ENCODE results near the gene PRR15. TPM values are rescaled to one million over a fixed set of nuclear protein-coding genes. Genes with fewer than 3 reads are reported as not detected.

The PRR15 gene
- total RNA-seq, 1 donor from 2014 or later, result not detected

DNA sequence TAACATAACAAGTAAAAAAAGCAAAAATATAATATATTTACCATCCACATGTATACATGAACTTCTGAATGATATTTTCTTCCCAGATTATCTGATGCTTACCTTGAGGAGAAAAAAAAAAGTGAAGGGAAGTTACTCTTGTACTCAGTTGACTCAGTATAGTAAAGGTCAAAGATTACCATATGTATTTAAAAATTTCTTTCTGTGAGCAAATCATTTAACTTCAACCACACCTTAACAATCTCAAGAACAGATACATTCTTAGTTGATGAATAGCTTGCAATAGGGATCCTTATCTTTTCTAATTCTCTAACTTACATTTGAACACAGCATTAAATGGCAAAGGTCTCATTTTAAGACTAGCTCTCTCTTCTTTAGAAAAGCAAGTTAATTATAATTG, 29.8 kb downstream of the PRR15 start:
- no peak overlapping the region for H3K27ac Mint-ChIP-seq (ENCODE audit: unreplicated experiment)

DNA sequence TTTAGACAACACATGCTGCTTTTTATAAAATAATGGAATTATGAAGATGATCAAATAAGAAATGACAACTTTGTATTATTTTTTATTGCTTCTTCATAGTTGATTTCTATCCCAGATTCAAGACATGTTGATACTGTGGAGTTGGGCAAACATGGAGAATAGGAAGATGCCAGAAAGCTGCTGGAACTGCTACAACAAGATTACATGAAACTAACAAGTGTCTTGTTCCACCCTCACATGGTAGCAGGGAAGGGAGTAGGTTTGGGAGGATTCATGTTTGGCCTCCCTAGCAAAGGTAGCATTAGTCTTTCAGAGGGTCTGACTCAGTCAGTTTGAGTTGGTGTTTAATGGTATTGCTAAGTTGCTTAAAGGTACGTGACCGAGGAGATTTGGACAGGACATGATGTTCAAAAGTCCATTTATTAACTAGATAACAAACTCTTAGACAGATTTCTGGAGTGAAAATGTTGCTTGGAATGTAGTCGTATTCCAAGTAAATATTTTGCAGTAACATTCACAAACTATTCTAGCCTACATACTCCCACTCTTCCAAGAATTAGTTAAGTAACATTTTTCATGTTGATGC, 33.1 kb downstream of the PRR15 start:
- no peak for DNase-seq
- Mint-ChIP-seq H3K9me3 (ENCODE audit: unreplicated experiment) (no peaks in the 10 kb centered on the region), H3K4me1 (ENCODE audit: low read depth, unreplicated experiment) (no peaks in the 10 kb centered on the region), H3K36me3 (ENCODE audit: unreplicated experiment) (no peaks in the 10 kb centered on the region), H3K4me3 (ENCODE audit: unreplicated experiment) (no peak overlapping the region), H3K27me3 (ENCODE audit: unreplicated experiment) (no peaks in the 10 kb centered on the region), H3K27ac (ENCODE audit: unreplicated experiment) (no peak overlapping the region)
- TF ChIP-seq, protein P1, sequence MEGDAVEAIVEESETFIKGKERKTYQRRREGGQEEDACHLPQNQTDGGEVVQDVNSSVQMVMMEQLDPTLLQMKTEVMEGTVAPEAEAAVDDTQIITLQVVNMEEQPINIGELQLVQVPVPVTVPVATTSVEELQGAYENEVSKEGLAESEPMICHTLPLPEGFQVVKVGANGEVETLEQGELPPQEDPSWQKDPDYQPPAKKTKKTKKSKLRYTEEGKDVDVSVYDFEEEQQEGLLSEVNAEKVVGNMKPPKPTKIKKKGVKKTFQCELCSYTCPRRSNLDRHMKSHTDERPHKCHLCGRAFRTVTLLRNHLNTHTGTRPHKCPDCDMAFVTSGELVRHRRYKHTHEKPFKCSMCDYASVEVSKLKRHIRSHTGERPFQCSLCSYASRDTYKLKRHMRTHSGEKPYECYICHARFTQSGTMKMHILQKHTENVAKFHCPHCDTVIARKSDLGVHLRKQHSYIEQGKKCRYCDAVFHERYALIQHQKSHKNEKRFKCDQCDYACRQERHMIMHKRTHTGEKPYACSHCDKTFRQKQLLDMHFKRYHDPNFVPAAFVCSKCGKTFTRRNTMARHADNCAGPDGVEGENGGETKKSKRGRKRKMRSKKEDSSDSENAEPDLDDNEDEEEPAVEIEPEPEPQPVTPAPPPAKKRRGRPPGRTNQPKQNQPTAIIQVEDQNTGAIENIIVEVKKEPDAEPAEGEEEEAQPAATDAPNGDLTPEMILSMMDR (IDR thresholded peaks at IDR 0.05; ENCODE audit: partially characterized antibody, unreplicated experiment), result no peak

More for the DNA sequence above, 29.8 kb downstream of the PRR15 start:
- H3K4me1 Mint-ChIP-seq (ENCODE audit: low read depth, unreplicated experiment), result no peaks in the 10 kb centered on the region
- H3K9me3 Mint-ChIP-seq (ENCODE audit: unreplicated experiment), result no peaks in the 10 kb centered on the region
- no peak for DNase-seq
- H3K36me3 Mint-ChIP-seq (ENCODE audit: unreplicated experiment), result no peaks in the 10 kb centered on the region
- H3K4me3 Mint-ChIP-seq (ENCODE audit: unreplicated experiment), result no peak overlapping the region
- TF ChIP-seq, protein P1 (IDR thresholded peaks at IDR 0.05; ENCODE audit: partially characterized antibody, unreplicated experiment), result no peak
- no peaks in the 10 kb centered on the region for H3K27me3 Mint-ChIP-seq (ENCODE audit: unreplicated experiment)

DNA sequence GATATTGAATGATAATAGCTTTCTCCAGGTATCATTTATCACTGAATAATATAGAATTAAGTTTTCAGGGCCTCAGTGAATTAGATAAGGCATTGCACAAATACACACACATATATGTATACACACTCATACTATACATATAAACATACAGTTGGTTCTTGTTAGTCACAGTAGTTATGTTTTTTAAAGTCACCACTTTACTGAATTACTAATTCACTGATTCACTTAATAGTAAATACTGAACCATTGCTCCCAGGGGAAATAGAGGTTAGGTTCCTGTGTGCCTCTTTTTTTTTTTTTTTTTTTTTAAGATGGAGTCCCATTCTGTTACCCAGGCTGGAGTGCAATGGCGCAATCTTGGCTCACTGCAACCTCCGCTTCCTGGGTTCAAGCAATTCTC, 33.6 kb downstream of the PRR15 start:
- TF ChIP-seq, protein P1 (IDR thresholded peaks at IDR 0.05; ENCODE audit: partially characterized antibody, unreplicated experiment), result no peak
- H3K4me3 Mint-ChIP-seq (ENCODE audit: unreplicated experiment), result no peak overlapping the region
- H3K27me3 Mint-ChIP-seq (ENCODE audit: unreplicated experiment), result no peaks in the 10 kb centered on the region
- no peak overlapping the region for H3K27ac Mint-ChIP-seq (ENCODE audit: unreplicated experiment)
- no peaks in the 10 kb centered on the region for H3K36me3 Mint-ChIP-seq (ENCODE audit: unreplicated experiment)
- no peaks in the 10 kb centered on the region for H3K9me3 Mint-ChIP-seq (ENCODE audit: unreplicated experiment)
- no peak for DNase-seq
- no peaks in the 10 kb centered on the region for H3K4me1 Mint-ChIP-seq (ENCODE audit: low read depth, unreplicated experiment)

DNA sequence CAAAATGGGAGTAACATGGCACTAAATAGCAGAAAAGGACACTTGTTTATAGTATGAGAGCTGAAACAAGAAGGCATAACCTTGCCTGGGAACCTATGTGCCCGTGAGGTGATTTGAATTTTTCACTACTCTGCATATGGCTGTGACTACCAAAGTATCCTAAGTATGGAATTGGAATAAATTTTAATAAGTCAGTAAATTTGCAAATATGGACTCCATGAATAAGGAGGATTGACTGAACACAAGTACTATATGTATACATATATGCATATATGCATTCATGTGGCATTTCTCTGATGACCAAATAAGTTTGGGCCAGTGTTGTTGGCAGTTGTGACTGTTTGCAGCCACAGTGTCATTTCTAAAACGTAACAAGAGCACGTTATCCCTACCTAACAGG, 34.5 kb downstream of the PRR15 start:
- H3K9me3 Mint-ChIP-seq (ENCODE audit: unreplicated experiment), result no peaks in the 10 kb centered on the region
- no peaks in the 10 kb centered on the region for H3K36me3 Mint-ChIP-seq (ENCODE audit: unreplicated experiment)
- no peak for DNase-seq
- no peak overlapping the region for H3K4me3 Mint-ChIP-seq (ENCODE audit: unreplicated experiment)
- no peak overlapping the region for H3K27ac Mint-ChIP-seq (ENCODE audit: unreplicated experiment)
- TF ChIP-seq, protein P1 (IDR thresholded peaks at IDR 0.05; ENCODE audit: partially characterized antibody, unreplicated experiment), result no peak
- H3K27me3 Mint-ChIP-seq (ENCODE audit: unreplicated experiment), result no peaks in the 10 kb centered on the region
- H3K4me1 Mint-ChIP-seq (ENCODE audit: low read depth, unreplicated experiment), result no peaks in the 10 kb centered on the region

DNA sequence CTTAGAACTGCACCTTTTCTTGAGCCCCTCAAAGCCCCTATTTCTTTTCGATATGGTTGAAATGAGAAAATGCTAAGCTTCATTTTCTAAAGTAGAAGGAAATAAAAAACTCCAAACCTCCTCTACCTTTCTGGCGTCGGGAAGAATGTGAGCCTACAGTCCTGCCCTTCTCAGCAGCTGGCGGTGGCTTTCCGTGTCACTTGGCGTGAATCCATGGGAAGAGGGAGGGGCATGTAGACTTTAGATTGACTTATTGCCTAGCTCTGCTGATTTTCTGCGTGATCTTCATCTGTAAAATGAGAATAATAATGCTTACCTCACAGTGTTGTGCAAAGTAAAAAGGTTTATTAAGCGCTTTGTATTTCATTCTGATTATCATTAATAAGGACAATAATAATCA, 35.0 kb downstream of the PRR15 start:
- no peaks in the 10 kb centered on the region for H3K27me3 Mint-ChIP-seq (ENCODE audit: unreplicated experiment)
- no peak overlapping the region for H3K4me3 Mint-ChIP-seq (ENCODE audit: unreplicated experiment)
- no peaks in the 10 kb centered on the region for H3K9me3 Mint-ChIP-seq (ENCODE audit: unreplicated experiment)
- no peak overlapping the region for H3K27ac Mint-ChIP-seq (ENCODE audit: unreplicated experiment)
- TF ChIP-seq, protein P1 (IDR thresholded peaks at IDR 0.05; ENCODE audit: partially characterized antibody, unreplicated experiment), result no peak
- no peaks in the 10 kb centered on the region for H3K4me1 Mint-ChIP-seq (ENCODE audit: low read depth, unreplicated experiment)
- no peaks in the 10 kb centered on the region for H3K36me3 Mint-ChIP-seq (ENCODE audit: unreplicated experiment)
- no peak for DNase-seq

Data from glutamatergic neuron (in vitro differentiated cells).